Stimulated activated naive CD8-positive, alpha-beta T cell treated with anti-CD3 and anti-CD28 coated beads, Interleukin-15, amount 100 ng/mL, for 72 hours (primary cell): ENCODE results near the gene OSGEPL1.
A peak's percentile ranks its signal among the peaks of the same experiment; 100 is the strongest.
"Not testable (repeated sequence)": the region's sequence is repeated elsewhere in the genome, so short reads cannot be mapped to it uniquely, and the experiment has no call there.

Experiments used
- ATAC-seq: fragments of 150-1000 bp; cut with Tn5 transposase; 2 replicates; pipeline ENCODE4 v1.10.0; 2021; ENCODE audit warnings: mild to moderate bottlenecking, moderate library complexity
- DNase-seq, 2 donors: peaks; one replicate each; pipeline ENCODE4 v3.0.0; 2021 to 2022
- H3K27ac Mint-ChIP-seq, 2 donors: one replicate each; pipeline ENCODE4 v1.8.0; 2022; ENCODE audit warnings: mild to moderate bottlenecking in 2 of 2, mixed read lengths in 2 of 2, moderate library complexity in 2 of 2
- H3K27me3 Mint-ChIP-seq: one replicate; pipeline ENCODE4 v1.8.0; 2022; ENCODE audit warnings: mixed read lengths
- H3K4me1 Mint-ChIP-seq: one replicate; pipeline ENCODE4 v1.8.0; 2022; ENCODE audit warnings: mild to moderate bottlenecking, mixed read lengths
- H3K4me3 Mint-ChIP-seq, 2 donors: one replicate each; pipeline ENCODE4 v1.8.0; 2022; ENCODE audit warnings: mild to moderate bottlenecking in 2 of 2, mixed read lengths in 2 of 2, moderate library complexity in 1 of 2
- H3K9me3 Mint-ChIP-seq, 2 donors: one replicate each; pipeline ENCODE4 v1.8.0; 2022; ENCODE audit warnings: mixed read lengths in 2 of 2

Gene OSGEPL1

GRCh38 chr2:189770590-189771322 is 8.2 kb upstream of the OSGEPL1 start:
- no peaks in the 10 kb centered on the region for H3K27me3 Mint-ChIP-seq
- no peaks in the 10 kb centered on the region for H3K9me3 Mint-ChIP-seq
- no peak overlapping the region for H3K4me3 Mint-ChIP-seq
- no peaks in the 10 kb centered on the region for H3K4me1 Mint-ChIP-seq
- no peak for DNase-seq
- no peak overlapping the region for H3K27ac Mint-ChIP-seq
- ATAC-seq, result no peak

- H3K27ac Mint-ChIP-seq, result no peak overlapping the region
Observed at GRCh38 chr2:189763908-189764661, 1.5 kb upstream of the OSGEPL1 start.

GRCh38 chr2:189762229-189762550 is 402 bp downstream of the OSGEPL1 start:
- peak overlapping the region; percentile 96 to 98 for H3K27ac Mint-ChIP-seq
- no peaks in the 10 kb centered on the region for H3K27me3 Mint-ChIP-seq
- H3K4me1 Mint-ChIP-seq, result peaks cover 5% of the 10 kb centered on the region
- DNase-seq, result no peak
- no peaks in the 10 kb centered on the region for H3K9me3 Mint-ChIP-seq
- H3K4me3 Mint-ChIP-seq, result peak overlapping the region; percentile 78 to 86
- ATAC-seq, result no peak

More at GRCh38 chr2:189763908-189764661, 1.5 kb upstream of the OSGEPL1 start:
- Mint-ChIP-seq H3K27me3 (no peaks in the 10 kb centered on the region), H3K4me3 (peak overlapping the region in 1 of 2 donors; percentile 86), H3K4me1 (no peaks in the 10 kb centered on the region), H3K9me3 (no peaks in the 10 kb centered on the region)
- ATAC-seq, result no peak
- no peak for DNase-seq

- ATAC-seq, H3K9me3 Mint-ChIP-seq, DNase-seq, H3K27ac Mint-ChIP-seq, H3K4me3 Mint-ChIP-seq, H3K4me1 Mint-ChIP-seq, H3K27me3 Mint-ChIP-seq: not testable (repeated sequence)
Observed at GRCh38 chr2:189760154-189760553, 2.4 kb downstream of the OSGEPL1 start.

GRCh38 chr2:189756311-189756952 is 6.2 kb downstream of the OSGEPL1 start:
- Mint-ChIP-seq H3K27ac (no peak overlapping the region), H3K4me3 (no peak overlapping the region)

GRCh38 chr2:189751080-189751658 is 11.4 kb downstream of the OSGEPL1 start:
- no peaks in the 10 kb centered on the region for H3K27me3 Mint-ChIP-seq
- DNase-seq (peak; percentile 12 to 21), ATAC-seq (peak; percentile 72)
- no peaks in the 10 kb centered on the region for H3K9me3 Mint-ChIP-seq
- H3K4me3 Mint-ChIP-seq, result no peak overlapping the region
- H3K4me1 Mint-ChIP-seq, result no peaks in the 10 kb centered on the region
- H3K27ac Mint-ChIP-seq, result no peak overlapping the region

More at GRCh38 chr2:189756311-189756952, 6.2 kb downstream of the OSGEPL1 start:
- DNase-seq (no peak), ATAC-seq (no peak)
- no peaks in the 10 kb centered on the region for H3K27me3 Mint-ChIP-seq
- H3K9me3 Mint-ChIP-seq, result no peaks in the 10 kb centered on the region
- H3K4me1 Mint-ChIP-seq, result peaks cover 5% of the 10 kb centered on the region

GRCh38 chr2:189729430-189729829 is 33.2 kb downstream of the OSGEPL1 start:
- DNase-seq, result no peak
- Mint-ChIP-seq H3K9me3 (no peaks in the 10 kb centered on the region), H3K27me3 (no peaks in the 10 kb centered on the region), H3K27ac (no peak overlapping the region), H3K4me3 (no peak overlapping the region), H3K4me1 (no peaks in the 10 kb centered on the region)
- ATAC-seq, result no peak

- no peak overlapping the region for H3K4me3 Mint-ChIP-seq
- H3K9me3 Mint-ChIP-seq, result no peaks in the 10 kb centered on the region
Observed at GRCh38 chr2:189726849-189727248, 35.7 kb downstream of the OSGEPL1 start.

GRCh38 chr2:189726271-189726670 is 36.3 kb downstream of the OSGEPL1 start:
- H3K4me1 Mint-ChIP-seq, result peaks cover 11% of the 10 kb centered on the region
- no peaks in the 10 kb centered on the region for H3K9me3 Mint-ChIP-seq
- ATAC-seq, result no peak
- H3K4me3 Mint-ChIP-seq, result no peak overlapping the region
- DNase-seq, result no peak
- no peak overlapping the region for H3K27ac Mint-ChIP-seq
- no peaks in the 10 kb centered on the region for H3K27me3 Mint-ChIP-seq

More at GRCh38 chr2:189726849-189727248, 35.7 kb downstream of the OSGEPL1 start:
- DNase-seq, result no peak
- ATAC-seq, result no peak
- Mint-ChIP-seq H3K27me3 (no peaks in the 10 kb centered on the region), H3K4me1 (peaks cover 11% of the 10 kb centered on the region), H3K27ac (no peak overlapping the region)

- no peak for DNase-seq
- peak; percentile 52 for ATAC-seq
- Mint-ChIP-seq H3K4me1 (peaks cover 11% of the 10 kb centered on the region), H3K27me3 (no peaks in the 10 kb centered on the region), H3K27ac (no peak overlapping the region), H3K9me3 (no peaks in the 10 kb centered on the region), H3K4me3 (no peak overlapping the region)
Observed at GRCh38 chr2:189723192-189723591, 39.4 kb downstream of the OSGEPL1 start.

GRCh38 chr2:189719571-189719970 is 43.0 kb downstream of the OSGEPL1 start:
- no peaks in the 10 kb centered on the region for H3K27me3 Mint-ChIP-seq
- H3K9me3 Mint-ChIP-seq, result peaks cover 10 to 13% of the 10 kb centered on the region in 2 donors
- DNase-seq, result no peak
- no peak overlapping the region for H3K27ac Mint-ChIP-seq
- H3K4me1 Mint-ChIP-seq, result peaks cover 11% of the 10 kb centered on the region
- ATAC-seq, result no peak
- no peak overlapping the region for H3K4me3 Mint-ChIP-seq

- H3K27me3 Mint-ChIP-seq, H3K4me1 Mint-ChIP-seq, H3K27ac Mint-ChIP-seq, H3K4me3 Mint-ChIP-seq, ATAC-seq, DNase-seq: not testable (repeated sequence)
- H3K9me3 Mint-ChIP-seq, result peaks cover 25 to 28% of the 10 kb centered on the region in 2 donors
Observed at GRCh38 chr2:189717593-189717992, 45.0 kb downstream of the OSGEPL1 start.

- peaks cover 15 to 16% of the 10 kb centered on the region in 2 donors for H3K9me3 Mint-ChIP-seq
- H3K4me1 Mint-ChIP-seq, result no peaks in the 10 kb centered on the region
- H3K27me3 Mint-ChIP-seq, result no peaks in the 10 kb centered on the region
- no peak for DNase-seq
- no peak for ATAC-seq
- no peak overlapping the region for H3K4me3 Mint-ChIP-seq
- no peak overlapping the region for H3K27ac Mint-ChIP-seq
Observed at GRCh38 chr2:189709501-189710221, 52.9 kb downstream of the OSGEPL1 start.

GRCh38 chr2:189702071-189702470 is 60.5 kb downstream of the OSGEPL1 start:
- DNase-seq, result no peak
- ATAC-seq, result no peak
- no peaks in the 10 kb centered on the region for H3K27me3 Mint-ChIP-seq
- H3K4me3 Mint-ChIP-seq, result no peak overlapping the region
- H3K9me3 Mint-ChIP-seq, result no peaks in the 10 kb centered on the region
- peaks cover 4% of the 10 kb centered on the region for H3K4me1 Mint-ChIP-seq
- no peak overlapping the region for H3K27ac Mint-ChIP-seq

- DNase-seq (no peak), ATAC-seq (no peak)
- H3K9me3 Mint-ChIP-seq, result no peaks in the 10 kb centered on the region
- H3K4me3 Mint-ChIP-seq, result no peak overlapping the region
- H3K4me1 Mint-ChIP-seq, result peaks cover 4% of the 10 kb centered on the region
- no peaks in the 10 kb centered on the region for H3K27me3 Mint-ChIP-seq
- H3K27ac Mint-ChIP-seq, result peak overlapping the region in 1 of 2 donors; percentile 52
Observed at GRCh38 chr2:189700681-189701080, 61.9 kb downstream of the OSGEPL1 start.
